AG09319 (cell line): ENCODE measurements around the gene ZNF697.
"Not testable (repeated sequence)": the region's sequence is repeated elsewhere in the genome, so short reads cannot be mapped to it uniquely, and the experiment has no call there.

Experiments
- DNase-seq: peaks from one replicate; pipeline ENCODE4 v3.0.0-alpha.2; 2010; ENCODE audit warnings: low read depth; ENCODE audit errors: extremely low read depth
- CTCF ChIP-seq: IDR thresholded peaks from 2 replicates; pipeline ENCODE4 v1.5.1; 2011; ENCODE audit warnings: low read depth, mild to moderate bottlenecking, inconsistent platforms, low read length, moderate library complexity

Gene ZNF697

GRCh38 chr1:119647734-119648619 is at the start of gene ZNF697:
Gene ZNF697, minus strand, starts transcription at chr1:119648266. Its CDS starts 22,166 bp downstream, at chr1:119626100.
- peak; percentile 96 for DNase-seq
- peak; percentile 25 for TF ChIP-seq CTCF

GRCh38 chr1:119697598-119697997 is 49.5 kb upstream of the ZNF697 start:
- no peak for DNase-seq

GRCh38 chr1:119696863-119697262 is 48.8 kb upstream of the ZNF697 start:
- not testable (repeated sequence) for DNase-seq

More at GRCh38 chr1:119697598-119697997, 49.5 kb upstream of the ZNF697 start:
- no peak for TF ChIP-seq CTCF

- no peak for TF ChIP-seq CTCF
- DNase-seq = no peak
These were observed 41.4 kb upstream of the ZNF697 start for GRCh38 chr1:119689511-119689910.

GRCh38 chr1:119688810-119689209 is 40.7 kb upstream of the ZNF697 start:
- TF ChIP-seq CTCF = no peak
- DNase-seq = no peak

- no peak for TF ChIP-seq CTCF
- no peak for DNase-seq
These were observed 39.5 kb upstream of the ZNF697 start for GRCh38 chr1:119687434-119688079.

- no peak for TF ChIP-seq CTCF
- no peak for DNase-seq
These were observed 38.6 kb upstream of the ZNF697 start for GRCh38 chr1:119686661-119687060.
